HG03354 (cell line): ENCODE results near the gene KCNH1.

Experiments
- ATAC-seq: cut with Tn5 transposase; IDR thresholded peaks from one replicate; pipeline ENCODE4 v1.9.1; 2021; ENCODE audit warnings: mild to moderate bottlenecking; ENCODE audit not compliant: unreplicated experiment, poor library complexity, severe bottlenecking

KCNH1 gene

DNA sequence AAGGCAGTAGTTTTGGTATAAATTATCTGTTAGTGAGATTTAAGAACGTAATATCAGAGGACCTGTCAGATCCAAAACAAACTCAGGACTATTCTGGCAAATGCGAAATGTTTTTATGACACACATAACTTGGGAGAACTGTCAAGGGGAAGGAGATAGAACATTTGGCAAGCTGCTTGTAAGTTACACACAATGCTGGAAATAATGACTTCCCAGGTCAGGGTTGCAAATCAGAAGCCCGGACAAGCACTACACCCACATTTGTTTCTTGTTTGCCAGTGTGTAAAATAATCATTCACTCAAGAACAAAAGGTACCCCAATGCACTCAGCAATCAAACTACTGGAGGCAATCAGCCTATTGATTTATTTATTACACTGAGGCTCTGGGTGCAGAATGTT lies 354.7 kb downstream of the KCNH1 start:
- ATAC-seq = no peak

DNA sequence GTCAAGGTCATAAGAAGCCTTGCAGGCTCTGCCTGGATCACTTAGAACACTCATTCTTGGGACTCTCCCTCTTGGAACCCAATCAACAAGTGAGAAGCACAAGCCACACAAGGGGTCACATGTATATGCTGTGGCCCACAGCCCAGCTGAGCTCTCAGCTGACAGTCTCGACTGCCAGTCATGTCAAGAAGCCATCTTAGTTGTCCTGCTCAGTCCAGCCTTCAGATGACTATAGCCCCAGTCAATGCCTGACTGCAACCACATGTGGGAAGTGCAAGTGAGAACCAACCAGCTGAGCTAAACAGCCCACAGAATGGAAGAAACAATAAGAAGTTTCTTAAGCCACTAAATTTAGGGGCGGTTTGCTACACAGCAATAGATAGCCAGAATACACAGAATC lies 356.0 kb downstream of the KCNH1 start:
- no peak for ATAC-seq

DNA sequence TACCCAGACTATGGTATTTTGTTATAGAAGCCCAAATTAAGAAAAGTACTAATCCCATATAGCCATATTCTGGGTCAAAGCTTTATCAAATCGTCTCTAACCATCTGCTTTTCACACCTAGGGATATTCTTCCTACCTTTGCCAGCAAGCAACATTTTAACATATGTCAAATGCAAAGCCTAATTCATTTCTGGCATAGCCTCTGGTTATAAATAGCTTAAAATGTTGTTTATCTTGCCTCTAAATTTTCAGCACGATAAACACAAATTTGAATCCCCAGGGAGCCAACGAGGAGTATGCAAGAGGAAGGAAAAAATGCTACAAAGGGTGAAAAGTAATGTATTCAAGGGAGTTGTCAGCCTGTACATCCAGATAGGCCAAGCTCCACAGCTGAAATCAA lies 357.2 kb downstream of the KCNH1 start:
- ATAC-seq = no peak

DNA sequence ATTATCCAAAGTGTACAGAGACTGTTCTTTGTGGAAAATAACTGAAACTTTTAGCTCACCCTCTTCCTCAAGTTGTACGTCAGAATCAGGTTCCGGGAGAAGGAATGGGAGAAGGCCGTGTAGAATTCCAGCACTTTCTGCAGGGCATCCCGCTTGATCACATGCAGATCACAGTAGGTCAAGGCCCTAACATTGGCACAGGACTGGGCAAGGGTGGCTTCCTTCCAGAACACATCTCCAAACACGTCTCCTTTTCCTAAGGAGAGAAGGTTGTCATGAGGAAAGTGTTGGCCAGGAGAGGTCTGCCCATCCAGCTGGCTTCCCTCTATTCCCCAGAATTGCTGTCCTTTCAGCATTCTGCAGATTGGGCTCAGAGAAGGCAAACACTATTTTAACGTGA lies 358.7 kb downstream of the KCNH1 start:
- ATAC-seq = no peak

DNA sequence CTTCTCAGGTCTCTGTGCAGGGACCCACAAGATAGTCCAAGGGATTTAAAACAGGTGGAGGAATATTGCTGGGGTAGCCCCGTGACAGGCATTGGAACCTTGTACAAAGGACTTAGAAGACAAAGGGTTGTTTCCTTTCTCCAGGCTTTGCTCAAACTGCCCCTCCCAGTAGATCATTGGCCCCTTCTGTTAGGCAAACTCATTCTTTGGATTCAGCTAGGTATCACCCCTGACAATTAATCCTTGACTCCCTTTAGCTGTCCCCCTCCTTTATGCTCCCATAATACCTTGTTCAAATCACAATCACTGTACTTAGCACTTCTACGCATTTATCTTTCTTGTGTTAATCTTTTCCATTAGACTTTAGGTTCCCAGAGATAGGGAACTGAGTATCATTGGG lies 360.5 kb downstream of the KCNH1 start:
- ATAC-seq = no peak

DNA sequence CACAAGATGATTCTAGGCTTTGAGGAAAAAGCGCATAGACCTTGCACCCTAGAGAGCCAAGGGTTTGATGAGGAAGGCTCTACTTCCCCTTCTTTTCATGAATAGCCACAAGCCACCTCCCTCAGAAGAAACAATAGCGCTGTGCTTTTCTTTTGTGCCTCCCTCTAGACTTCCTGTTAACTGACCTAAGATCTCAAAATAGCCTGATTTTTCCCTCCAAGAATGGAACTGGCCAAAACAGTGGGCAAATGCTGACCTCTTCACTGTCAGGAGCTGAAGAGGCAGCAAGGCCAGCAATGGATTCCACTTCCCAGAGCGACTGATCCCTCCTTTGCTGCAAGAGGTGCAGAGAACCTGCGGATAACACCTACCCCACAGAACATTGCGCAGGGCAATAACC lies 362.8 kb downstream of the KCNH1 start:
- ATAC-seq = no peak

DNA sequence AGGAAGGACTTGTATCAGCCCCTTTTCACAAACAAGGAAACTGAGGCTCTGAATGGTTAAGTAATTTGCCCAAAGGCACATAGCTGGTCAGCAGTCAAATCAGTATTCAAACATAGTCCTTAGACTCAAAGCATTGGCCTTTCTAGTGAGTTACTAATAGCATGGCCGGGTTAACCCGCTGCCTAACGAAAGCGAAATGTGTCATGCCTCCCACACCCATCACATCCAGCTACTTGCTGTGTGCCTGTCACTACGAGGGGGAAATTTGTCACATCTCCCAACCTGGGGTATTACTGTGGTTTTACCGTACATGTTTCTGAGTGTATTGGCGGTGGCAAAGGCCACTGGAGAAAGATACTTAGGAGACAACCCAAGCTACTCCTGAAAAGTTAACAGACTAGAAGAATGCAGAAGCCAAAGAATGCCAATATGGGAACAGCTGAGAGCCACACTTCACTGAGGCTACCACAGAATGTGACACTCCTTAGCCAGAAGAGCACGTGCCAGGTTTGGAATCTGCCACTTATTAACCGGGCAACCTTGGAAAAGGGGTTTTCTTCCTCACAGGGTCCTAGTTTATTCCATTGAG lies 363.5 kb downstream of the KCNH1 start:
- ATAC-seq = no peak

DNA sequence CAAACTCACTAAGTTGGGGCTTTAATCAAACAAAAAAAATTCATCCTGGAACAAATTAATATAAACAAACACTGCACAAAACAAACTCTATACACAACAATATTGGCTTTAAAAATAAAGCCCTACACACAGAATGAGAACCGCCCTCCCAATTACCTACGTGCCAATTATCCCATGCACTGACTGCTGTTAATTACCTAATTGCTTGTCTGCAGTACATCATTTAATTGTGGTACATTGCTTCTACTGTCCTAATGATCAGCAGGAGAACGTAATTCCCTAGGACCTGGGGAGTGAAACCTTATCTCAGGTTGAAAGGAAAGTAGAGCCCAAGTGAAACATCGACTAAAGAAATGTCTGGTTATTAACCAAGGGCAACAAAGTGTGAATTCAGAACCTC lies 364.5 kb downstream of the KCNH1 start:
- no peak for ATAC-seq

DNA sequence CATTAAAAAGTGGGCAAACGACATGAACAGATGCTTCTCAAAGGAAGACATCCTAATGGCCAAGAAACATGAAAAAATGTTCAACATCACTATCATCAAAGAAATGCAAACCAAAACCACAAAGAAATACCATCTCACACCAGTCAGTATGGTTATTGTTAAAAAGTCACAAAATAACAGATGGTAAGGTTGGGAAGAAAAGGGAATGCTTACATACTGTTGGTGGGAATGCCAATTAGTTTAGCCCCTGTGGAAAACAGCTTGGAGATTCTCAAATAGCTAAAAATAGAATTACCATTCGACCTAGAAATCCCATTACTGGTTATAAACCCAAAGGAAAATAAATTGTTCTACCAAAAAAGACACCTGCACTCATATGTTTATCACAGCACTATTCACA lies 369.4 kb downstream of the KCNH1 start:
- no peak for ATAC-seq

DNA sequence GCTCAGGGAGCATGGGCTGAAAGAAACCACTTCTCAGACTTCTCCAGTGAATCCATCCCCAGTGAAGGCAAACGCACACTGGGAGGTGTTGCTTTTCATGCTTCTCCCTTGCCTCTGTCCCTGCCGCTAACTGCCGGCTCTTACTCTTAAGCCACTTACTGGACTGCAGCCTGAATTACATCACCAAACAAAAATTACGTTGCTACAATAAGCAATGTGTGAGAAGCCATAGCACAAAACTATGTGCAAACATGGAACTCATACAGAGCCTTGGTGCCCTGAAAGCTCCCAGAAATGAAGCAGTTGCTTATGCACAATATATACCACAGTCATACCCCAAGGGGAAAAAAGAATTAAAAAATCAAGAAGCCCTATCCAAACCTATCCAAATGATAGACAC lies 375.2 kb downstream of the KCNH1 start:
- ATAC-seq = no peak

DNA sequence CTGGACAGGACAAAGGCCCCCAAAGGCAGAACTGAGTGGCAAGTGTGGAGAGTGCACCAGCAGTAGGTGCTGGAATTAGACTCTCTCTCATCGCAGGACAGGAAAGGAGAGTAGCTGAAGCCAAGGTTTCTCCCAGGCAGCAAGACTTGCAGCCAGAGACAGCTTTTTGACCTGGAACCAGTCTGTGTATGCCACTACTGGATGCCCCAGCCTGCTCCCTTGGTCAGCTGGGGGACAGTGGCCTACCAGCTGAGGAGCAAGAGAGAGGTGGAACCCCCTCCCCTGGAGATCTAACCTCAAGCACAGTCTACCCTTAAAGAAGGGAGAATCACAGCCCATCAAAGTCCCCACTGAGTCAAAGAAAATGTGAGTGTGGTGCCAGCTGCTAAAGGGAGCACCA lies 375.7 kb downstream of the KCNH1 start:
- ATAC-seq = no peak

DNA sequence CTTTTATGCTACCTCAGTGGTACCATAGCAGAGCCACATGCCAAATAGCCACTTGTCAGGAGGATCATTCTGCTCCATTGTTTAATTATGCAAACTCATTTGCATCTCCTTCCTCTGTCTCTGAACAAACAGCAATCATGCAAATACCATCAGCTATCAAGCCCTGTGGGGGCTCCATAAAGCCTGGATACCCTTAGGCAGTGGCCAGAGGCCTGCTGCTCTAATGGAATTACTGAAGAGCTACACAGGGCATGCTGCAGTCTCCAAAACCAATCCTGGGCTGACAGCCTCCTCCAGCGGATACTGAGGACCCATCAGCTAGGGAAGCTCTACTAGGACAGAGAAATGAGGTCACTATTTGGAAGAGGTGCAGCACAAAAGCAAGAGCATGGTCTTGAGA lies 376.3 kb downstream of the KCNH1 start:
- ATAC-seq = no peak

DNA sequence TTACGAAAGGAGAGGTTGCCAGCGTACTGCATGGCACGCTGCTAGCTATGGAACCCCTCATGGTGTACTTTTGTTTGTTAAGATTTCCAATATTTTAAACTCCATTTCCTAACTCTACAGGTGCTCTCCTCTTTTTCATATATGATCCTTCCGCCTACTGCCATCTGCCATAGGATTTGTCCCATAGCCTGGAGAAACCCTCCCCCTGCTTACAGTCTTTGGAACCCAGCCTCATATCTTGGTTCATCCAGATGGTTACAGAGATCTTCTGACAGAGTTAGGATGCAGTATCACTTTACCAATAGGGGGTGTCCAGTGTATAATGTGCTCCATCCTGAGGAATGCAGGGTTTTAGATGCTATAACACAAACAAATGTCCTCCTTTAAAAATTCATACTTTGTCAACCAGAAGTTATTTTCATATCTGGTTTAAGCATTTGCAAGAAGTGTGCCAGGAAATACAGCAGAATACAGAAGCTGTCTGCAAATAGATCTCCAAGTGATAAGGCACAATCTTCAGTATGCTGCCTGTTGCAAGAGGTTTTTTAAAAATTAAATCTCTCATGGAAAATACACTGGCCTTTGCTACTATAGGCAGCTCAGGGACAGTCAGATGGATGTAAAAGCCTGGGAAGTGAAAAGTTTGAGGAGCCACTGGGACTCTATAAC lies 377.8 kb downstream of the KCNH1 start:
- ATAC-seq = no peak

DNA sequence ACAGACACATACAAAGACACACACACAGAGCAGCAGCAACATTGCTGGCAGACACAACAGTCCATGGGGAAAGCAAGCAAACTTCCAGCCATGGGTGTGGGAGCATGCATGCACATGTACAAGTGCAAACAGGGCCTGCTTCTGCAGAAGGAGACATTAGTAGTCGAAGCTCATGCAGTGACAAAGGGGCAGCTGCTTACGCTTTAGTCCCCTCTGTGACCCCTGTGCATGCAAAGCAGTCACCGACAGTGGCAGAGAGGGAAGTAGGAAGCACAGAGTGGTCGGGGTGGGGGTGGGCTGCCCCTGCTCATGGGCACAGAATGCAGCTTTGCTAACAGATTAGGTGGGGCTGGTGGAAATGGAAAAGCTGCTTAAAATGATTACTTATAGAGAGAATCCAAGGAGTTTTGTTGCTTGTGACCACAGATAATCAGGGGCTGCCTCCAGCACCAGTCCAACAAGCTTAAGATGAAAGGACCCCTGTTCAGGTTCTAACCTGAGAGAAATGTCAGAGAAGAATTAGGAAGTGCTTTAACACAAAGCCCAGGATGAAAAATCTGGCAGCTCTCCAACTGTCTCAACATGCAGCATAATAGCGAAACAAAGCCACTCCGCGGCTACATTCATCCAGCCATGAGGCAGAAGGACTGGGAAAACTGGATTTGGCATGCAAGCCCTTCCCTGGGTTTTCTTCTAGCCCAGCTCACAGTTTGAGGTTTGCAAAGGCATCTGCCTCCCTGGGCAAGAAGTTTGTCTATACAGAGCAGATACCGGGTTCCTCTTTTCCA lies 378.9 kb downstream of the KCNH1 start:
- ATAC-seq = no peak

DNA sequence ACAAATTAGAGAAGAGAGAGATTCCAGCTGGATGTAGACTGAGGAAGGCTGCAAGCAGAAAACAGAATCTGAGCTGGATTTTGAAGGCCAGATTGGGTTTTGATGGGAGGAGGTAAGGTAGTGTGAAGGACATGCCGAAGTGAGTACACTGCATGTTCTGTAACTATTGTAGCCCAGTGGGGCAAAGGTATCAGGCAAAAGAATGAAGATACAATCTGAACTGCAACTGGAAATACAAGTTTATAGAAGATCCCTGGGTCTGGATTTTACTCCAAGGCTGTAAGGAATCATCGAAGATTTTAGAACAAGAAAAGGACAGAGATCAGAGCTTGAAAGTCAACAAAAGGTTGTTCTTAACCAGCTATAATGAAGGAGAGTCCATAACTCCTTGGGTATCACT lies 382.0 kb downstream of the KCNH1 start:
- no peak for ATAC-seq

DNA sequence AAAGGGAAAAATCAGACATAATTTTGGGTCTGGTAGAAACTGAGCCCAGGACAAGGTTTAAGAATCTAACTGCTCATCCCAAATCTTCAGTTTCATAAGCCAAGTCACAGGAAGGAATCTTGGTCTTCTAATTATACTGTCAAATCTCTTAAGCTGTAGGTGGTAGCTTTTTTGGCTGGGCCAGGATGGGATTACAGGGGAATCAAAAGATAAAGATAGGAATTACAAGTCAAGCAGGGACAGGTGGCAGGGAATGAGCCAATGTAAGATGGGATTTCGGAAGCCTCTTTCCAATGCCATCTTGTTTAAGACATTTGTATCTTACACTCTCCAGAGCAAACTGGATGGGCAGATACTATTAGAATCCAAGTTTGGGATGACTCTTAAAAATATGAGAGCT lies 383.5 kb downstream of the KCNH1 start:
- no peak for ATAC-seq

DNA sequence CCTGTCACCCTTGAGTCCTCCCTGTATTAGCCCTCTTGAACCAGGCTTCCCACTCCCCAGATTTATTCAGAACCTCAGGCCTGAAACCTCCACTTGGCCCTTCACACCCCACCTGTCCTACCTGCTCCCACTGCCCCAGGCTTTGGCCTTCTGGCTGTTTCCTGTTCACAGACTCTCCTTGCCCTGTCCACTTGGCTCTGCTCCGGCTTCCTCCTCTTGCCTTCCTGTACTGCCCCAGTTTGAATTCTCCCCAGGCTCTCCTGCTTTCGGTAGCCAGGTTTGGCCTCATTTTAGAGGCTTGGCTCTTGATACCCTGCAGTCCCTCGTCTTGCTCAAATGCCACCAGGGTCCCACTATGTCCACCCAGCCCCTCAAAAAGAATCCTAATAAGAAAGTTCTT lies 385.2 kb downstream of the KCNH1 start:
- ATAC-seq = no peak

DNA sequence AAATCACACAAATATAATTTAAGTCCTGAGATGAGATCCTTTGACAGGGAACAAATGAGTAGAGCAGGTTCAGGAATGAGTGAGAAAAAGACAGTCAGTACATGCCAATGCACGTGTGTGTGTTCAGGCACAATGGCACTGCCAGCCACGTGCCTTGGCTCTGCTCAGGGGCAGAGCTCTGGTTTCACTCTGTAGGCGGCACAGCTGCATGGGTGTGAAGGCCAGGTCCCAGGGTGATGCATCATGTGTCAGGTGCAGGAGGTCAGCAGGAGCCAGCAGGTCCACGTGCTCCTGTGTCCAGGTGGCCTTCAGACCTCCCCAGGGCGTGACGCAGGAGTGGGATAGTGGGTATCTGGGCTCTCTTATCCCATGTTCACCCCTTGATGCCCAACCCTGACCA lies 386.1 kb downstream of the KCNH1 start:
- no peak for ATAC-seq

DNA sequence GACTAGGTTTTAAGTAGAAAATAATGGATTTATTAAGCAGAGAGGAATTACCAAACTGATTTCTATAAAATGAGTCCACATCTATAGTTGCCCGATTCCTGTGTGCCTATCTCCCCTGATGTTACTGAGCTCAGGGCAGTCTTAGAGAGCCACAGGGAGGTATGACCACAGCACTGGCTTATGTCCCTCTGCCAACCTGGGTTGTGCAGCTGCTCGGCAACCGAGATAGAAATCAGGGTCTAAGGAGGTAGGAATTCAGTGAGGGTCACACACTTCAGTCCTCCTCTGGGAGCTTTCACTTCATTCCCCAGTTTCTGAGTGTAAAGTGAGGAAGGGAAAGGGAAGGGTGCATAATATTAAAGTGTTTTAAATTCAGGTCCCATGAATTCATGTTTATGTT lies 386.8 kb downstream of the KCNH1 start:
- ATAC-seq = no peak

DNA sequence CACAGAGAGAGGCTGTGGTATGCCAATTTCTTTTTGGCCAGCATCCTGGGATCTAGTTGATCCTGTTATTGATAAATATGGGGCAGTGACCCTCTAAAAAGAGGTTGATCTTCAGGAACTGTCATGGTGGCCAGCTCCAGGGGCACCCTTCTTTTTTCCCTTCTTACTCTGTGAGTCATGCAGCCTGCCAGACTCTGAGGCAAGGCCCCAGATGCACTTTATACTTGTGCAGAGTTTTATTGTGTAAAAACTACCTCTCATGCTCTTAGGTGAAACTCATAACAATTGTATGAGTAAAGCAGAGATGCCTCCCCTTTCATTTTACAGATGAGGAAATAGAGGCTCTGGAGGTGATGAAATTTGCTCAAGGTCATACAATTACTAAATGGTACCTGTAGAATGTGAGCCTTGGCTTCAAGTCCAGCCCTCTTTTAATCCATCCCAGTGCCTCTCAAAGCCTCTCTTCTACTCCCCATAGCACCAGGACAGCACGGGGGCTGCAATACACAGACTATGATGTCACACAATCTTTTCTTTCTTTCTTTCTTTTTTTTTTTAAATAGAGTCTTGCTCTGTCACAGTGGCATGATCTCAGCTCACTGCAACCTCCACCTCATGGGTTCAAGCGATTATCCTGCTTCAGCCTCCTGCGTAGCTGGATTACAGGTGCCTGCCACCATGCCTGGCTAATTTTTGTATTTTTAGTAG lies 387.8 kb downstream of the KCNH1 start:
- ATAC-seq = no peak

DNA sequence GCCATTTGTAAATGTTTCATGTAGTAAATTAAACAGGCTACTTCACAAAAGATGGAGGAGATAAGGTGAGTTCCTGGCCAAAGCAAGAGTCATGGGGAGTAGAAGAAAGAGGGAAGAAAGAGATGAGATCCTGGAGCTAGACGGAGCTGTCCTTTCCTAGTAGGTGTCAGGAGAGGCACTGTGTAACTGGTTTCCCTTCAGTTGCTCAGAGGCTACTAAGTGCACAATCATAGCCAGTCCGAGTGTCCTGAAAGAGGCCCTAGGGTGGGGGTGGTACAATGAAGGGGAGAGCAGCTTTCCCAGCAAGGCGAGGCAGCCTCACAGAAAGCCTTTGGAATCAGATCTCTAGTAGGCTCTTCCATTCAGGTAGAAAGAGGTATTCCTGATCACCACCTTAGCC lies 390.9 kb downstream of the KCNH1 start:
- ATAC-seq = no peak
